NAMALWA (cell line): ENCODE results near the gene EIF3K.
A peak's percentile ranks its signal among the peaks of the same experiment; 100 is the strongest.

Source experiments
- DNase-seq: peaks from one replicate; pipeline ENCODE4 v3.0.0-alpha.2; 2015; ENCODE audit warnings: low spot score

EIF3K gene

DNA sequence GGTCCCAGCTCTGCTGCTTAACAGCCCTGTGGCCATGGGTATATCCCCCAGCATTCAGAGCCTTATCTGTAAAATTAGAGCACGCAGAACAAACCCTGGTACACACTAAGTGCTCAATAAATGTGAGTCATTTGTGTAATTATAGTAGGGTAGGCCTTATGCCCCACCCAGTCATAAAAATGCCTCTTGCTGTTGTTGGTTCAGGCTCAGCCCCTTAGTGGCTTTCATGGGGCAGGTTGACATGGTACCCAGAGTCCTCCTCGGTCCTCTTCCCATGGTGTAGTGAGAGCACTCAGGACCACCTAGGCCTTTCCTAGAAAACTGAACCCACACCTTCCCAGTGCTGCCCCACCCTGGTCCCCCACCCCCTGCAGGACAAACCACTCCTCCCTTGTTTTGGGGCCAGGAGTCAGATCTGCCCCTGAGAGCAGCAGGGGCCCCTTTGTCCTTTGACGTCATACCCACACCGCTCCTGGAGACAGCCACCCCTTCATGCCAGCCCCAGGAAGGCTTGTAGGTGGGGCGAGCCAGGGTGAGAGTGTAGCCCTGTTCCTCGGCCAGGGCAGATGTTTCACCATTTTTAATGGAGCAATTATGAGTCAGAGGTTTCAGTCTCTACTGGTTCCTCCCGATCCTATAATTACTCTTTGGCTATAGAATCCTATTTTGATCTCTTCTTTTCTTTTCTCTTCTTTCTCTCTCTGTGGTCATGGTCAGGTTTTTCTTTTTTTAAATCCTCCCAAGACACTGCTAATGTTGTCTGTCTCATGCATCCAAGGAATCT, 65.3 kb downstream of the EIF3K start:
- no peak for DNase-seq

- DNase-seq: no peak
Measured at GRCh38 chr19:38684862-38685665, 66.1 kb downstream of the EIF3K start.

DNA sequence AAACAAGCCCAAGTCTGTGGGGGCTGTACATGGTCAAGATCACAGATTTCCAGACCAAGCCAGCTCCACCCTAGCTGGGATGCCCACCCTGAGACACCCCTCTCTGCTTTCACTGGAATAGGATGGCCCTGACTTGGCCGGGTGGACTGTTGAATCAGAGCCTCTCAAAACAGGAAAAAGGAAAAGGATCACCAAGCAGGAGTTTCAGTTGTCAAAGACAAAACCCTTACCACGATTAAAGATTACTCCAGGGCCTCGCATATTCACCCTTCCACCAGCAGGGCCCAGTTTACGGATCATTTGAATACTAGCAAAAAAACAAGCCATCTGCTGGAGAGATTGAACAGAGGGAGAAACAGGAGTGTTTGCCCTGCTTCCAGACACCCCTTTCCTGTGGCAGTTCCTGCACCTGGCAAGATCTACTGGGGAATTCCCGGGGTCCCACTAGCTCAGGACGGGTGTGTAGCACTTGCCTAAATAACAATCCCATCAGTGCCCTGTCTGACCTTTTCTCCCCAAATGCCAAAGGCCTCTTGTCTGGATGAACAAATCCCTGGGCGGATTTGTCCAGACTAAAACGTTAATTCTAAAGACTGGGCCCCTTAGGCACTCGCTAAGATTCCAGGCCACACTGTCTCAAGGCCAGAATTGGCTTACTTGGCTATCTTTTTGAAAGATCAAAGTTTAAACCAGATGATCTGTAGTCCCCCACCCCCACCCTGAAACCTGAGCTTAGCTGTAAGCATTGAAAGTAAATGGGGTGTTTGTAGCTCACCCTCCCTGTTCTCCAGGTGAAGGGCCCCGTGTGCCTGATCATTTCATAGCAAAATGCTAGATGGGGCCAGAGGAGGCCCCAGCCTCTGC, 66.9 kb downstream of the EIF3K start:
- peak; percentile 41 for DNase-seq

GRCh38 chr19:38686530-38686888, 67.5 kb downstream of the EIF3K start:
- no peak for DNase-seq
